ENCODE data around the gene NTPCR.

DNA sequence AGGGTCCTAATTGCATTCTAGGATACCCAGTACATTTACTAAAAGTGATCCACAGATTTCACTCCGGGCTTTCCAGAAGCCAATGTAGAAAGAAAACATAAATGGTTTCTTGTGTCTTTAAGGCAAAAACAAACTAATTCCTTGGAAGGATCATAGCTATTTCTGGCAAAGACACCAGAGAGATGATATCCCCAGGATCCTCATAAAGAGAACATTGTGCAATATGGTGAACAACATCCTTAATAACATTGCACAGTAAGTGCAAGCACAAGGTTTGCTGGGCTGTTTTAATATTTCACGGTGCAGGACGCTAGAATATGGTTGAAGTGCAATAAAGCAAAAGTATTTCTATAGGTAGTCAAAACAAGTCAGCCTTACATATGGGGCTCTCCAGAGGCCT lies 83.0 kb downstream of the NTPCR start:
- TF ChIP-seq GATA2 (IDR thresholded peaks at IDR 0.05; ENCODE audit: low read depth, low read length) = no peak
- TF ChIP-seq GATA3 (IDR thresholded peaks at IDR 0.05; ENCODE audit: low read depth, low read length) = no peak
